H1 (cell line): ENCODE measurements around the gene TLNRD1.

Experiments
- ATF2 ChIP-seq: IDR thresholded peaks from 2 replicates; pipeline ENCODE4 v1.6.1; 2012; ENCODE audit warnings: low read length, inconsistent platforms
- CBX8 ChIP-seq: fragments of 300-800, 300-1000 bp; sonication (generic); IDR thresholded peaks from 2 replicates; pipeline ENCODE4 v1.7.1; 2016; ENCODE audit warnings: low read depth, low read length, borderline replicate concordance
- CEBPB ChIP-seq: IDR thresholded peaks from 2 replicates; pipeline ENCODE4 v1.6.1; 2012; ENCODE audit warnings: low read depth, low read length
- CREB1 ChIP-seq: IDR thresholded peaks from 2 replicates; pipeline ENCODE4 v1.6.1; 2012; ENCODE audit warnings: inconsistent platforms
- EP300 ChIP-seq, 2 experiments: IDR thresholded peaks; 1 replicate in 1 of 2; 2 replicates in 1 of 2; pipeline ENCODE4 v1.6.1; 2011 to 2012; ENCODE audit warnings: low read depth in 2 of 2, low read length in 2 of 2, mild to moderate bottlenecking in 2 of 2, borderline replicate concordance in 1 of 2, inconsistent platforms in 1 of 2, moderate library complexity in 1 of 2
- GABPA ChIP-seq: IDR thresholded peaks from 2 replicates; pipeline ENCODE4 v1.6.1; 2011; ENCODE audit warnings: mild to moderate bottlenecking, low read length, moderate library complexity, borderline replicate concordance; ENCODE audit not compliant: insufficient read depth
- MAFK ChIP-seq: IDR thresholded peaks from 2 replicates; pipeline ENCODE4 v1.6.1; 2012; ENCODE audit warnings: low read depth, mild to moderate bottlenecking, improper control_type of control experiment, low read length
- POLR2A ChIP-seq, 2 experiments: IDR thresholded peaks; 1 replicate in 1 of 2; 2 replicates in 1 of 2; pipeline ENCODE4 v1.6.1; 2011; ENCODE audit warnings: low read depth in 2 of 2, low read length in 2 of 2, mild to moderate bottlenecking in 2 of 2; ENCODE audit errors: control extremely low read depth in 1 of 2
- POLR2AphosphoS5 ChIP-seq: IDR thresholded peaks from 2 replicates; pipeline ENCODE4 v1.6.1; 2011; ENCODE audit warnings: low read depth, low read length
- RAD21 ChIP-seq, 2 experiments: IDR thresholded peaks in 1 of 2; conservative IDR thresholded peaks in 1 of 2; 2 replicates each; pipeline ENCODE4 v1.6.1; 2011; ENCODE audit warnings: low read depth in 2 of 2, low read length in 2 of 2, improper control_type of control experiment in 1 of 2, inconsistent platforms in 1 of 2, mild to moderate bottlenecking in 1 of 2, moderate library complexity in 1 of 2
- TAF1 ChIP-seq: IDR thresholded peaks from 2 replicates; pipeline ENCODE4 v1.6.1; 2011; ENCODE audit warnings: mild to moderate bottlenecking, low read depth, low read length
- ZNF274 ChIP-seq: IDR thresholded peaks from 2 replicates; pipeline ENCODE4 v1.7.0; 2012; ENCODE audit warnings: low read length, borderline replicate concordance; ENCODE audit errors: extremely low read depth
- TF ChIP-seq, protein P1 (sequence below), 3 experiments: IDR thresholded peaks; 1 replicate in 2 of 3; 2 replicates in 1 of 3; pipeline versions ENCODE4 v1.5.1 to v1.6.1; 2011; ENCODE audit warnings: low read length in 3 of 3, mild to moderate bottlenecking in 3 of 3, inconsistent platforms in 2 of 3, low read depth in 1 of 3, moderate library complexity in 1 of 3; ENCODE audit not compliant: insufficient read depth in 1 of 3; ENCODE audit errors: control extremely low read depth in 1 of 3

- TF ChIP-seq, protein P1, sequence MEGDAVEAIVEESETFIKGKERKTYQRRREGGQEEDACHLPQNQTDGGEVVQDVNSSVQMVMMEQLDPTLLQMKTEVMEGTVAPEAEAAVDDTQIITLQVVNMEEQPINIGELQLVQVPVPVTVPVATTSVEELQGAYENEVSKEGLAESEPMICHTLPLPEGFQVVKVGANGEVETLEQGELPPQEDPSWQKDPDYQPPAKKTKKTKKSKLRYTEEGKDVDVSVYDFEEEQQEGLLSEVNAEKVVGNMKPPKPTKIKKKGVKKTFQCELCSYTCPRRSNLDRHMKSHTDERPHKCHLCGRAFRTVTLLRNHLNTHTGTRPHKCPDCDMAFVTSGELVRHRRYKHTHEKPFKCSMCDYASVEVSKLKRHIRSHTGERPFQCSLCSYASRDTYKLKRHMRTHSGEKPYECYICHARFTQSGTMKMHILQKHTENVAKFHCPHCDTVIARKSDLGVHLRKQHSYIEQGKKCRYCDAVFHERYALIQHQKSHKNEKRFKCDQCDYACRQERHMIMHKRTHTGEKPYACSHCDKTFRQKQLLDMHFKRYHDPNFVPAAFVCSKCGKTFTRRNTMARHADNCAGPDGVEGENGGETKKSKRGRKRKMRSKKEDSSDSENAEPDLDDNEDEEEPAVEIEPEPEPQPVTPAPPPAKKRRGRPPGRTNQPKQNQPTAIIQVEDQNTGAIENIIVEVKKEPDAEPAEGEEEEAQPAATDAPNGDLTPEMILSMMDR (IDR thresholded peaks at IDR 0.05; ENCODE audit: control extremely low read depth in 1 of 3, insufficient read depth in 1 of 3, low read depth in 1 of 3, low read length in 3 of 3), result no peak
- TF ChIP-seq GABPA, result no peak
- no peak for TF ChIP-seq ZNF274
- TF ChIP-seq EP300 (IDR thresholded peaks at IDR 0.05; ENCODE audit: borderline replicate concordance in 1 of 2, low read depth in 2 of 2, low read length in 2 of 2), result no peak
- no peak for TF ChIP-seq TAF1
- TF ChIP-seq POLR2AphosphoS5, result no peak
- no peak for TF ChIP-seq POLR2A (IDR thresholded peaks at IDR 0.05; ENCODE audit: control extremely low read depth in 1 of 2, low read depth in 2 of 2, low read length in 2 of 2)
- no peak for TF ChIP-seq CEBPB
- no peak for TF ChIP-seq RAD21 (IDR thresholded peaks at IDR 0.05 in 1 of 2, conservative IDR thresholded peaks at IDR 0.05 in 1 of 2; ENCODE audit: low read depth in 2 of 2, low read length in 2 of 2)
- no peak for TF ChIP-seq CREB1
- TF ChIP-seq ATF2, result no peak
- TF ChIP-seq CBX8, result no peak
- no peak for TF ChIP-seq MAFK
Measured at GRCh38 chr15:80979538-80980200, 21.1 kb upstream of the TLNRD1 start.
